ENCODE measurements around the gene KRTAP5-6. TPM values are rescaled to one million over a fixed set of nuclear protein-coding genes. Genes with fewer than 3 reads are reported as not detected.

KRTAP5-6 gene
- total and polyA plus RNA-seq, 2 donors (not counting 1 experiment from before 2014, with no cell fraction given): not detected

DNA sequence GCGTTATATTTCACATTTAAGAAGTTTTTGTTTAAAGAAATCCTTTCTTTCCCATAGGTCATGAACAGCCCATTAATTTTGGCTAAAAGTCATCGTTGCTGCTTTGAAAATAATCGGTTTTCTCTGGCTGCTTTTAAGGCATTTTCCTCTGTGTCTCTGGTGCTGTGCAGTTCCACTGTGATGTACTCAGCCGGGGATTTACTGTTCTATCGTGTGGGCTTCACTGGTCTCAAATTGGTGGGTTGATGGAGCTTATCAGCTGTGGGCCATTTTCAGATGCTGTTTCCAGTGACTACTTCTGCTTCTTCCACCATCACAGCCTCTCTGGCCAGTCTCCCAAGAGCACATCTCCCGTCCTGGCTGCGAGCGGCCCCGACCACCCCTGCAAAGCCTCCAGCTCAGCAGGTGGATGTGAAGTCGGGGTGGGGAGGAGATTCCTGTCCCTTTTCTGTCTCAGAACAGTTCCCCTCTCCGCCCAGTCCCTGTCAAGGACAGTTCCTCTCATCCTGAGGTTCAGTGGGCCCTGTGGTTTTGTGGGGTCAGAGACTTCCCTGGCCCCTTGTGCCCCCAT, 33.1 kb downstream of the KRTAP5-6 start:
- H3K4me3 ChIP-seq (ENCODE audit: control extremely low read depth in 1 of 5, extremely low read depth in 1 of 5, insufficient read depth in 1 of 5, low read depth in 2 of 5, low read length in 4 of 5): no peak overlapping the region
- ChIA-PET POLR2A (no interaction called here), CTCF (no interaction called here)
- H3K4me1 Mint-ChIP-seq: peaks cover 35% of the 10 kb centered on the region
- TF ChIP-seq EZH2 (IDR thresholded peaks at IDR 0.05; ENCODE audit: borderline replicate concordance, insufficient read depth, low read depth, low read length, poor library complexity, severe bottlenecking): no peak
- TF ChIP-seq CTCF (IDR thresholded peaks at IDR 0.05): no peak
- 39% methylated on average over 4 of the region's 11 CpGs for WGBS (ENCODE audit: insufficient coverage)
- H3K79me2 ChIP-seq (ENCODE audit: control insufficient read depth, insufficient read depth, low read length): no peaks in the 10 kb centered on the region
- no peak overlapping the region for H3K4me2 ChIP-seq (replicated peaks; ENCODE audit: low read depth, low read length, poor library complexity, severe bottlenecking)
- H3K36me3 ChIP-seq (replicated peaks in 1 of 2; ENCODE audit: control extremely low read depth in 1 of 2, control insufficient read depth in 1 of 2, extremely low read depth in 1 of 2, insufficient read depth in 2 of 2, low read length in 1 of 2): no peaks in the 10 kb centered on the region
- no peak overlapping the region for H3K9ac ChIP-seq (ENCODE audit: low read length)
- no peaks in the 10 kb centered on the region for H4K20me1 ChIP-seq (ENCODE audit: control insufficient read depth, insufficient read depth, low read length, poor library complexity, severe bottlenecking)
- peak overlapping the region; percentile 4 for H3K27ac Mint-ChIP-seq
- no peaks in the 10 kb centered on the region for H3K9me3 Mint-ChIP-seq (ENCODE audit: insufficient read depth)
- DNase-seq (no peak), ATAC-seq (ENCODE audit: low read depth) (no peak)
- H3K9me3 ChIP-seq (ENCODE audit: control extremely low read depth in 1 of 3, control insufficient read depth in 2 of 3, insufficient read depth in 1 of 3, low read length in 2 of 3): peaks cover 0 to 3% (median 0%) of the 10 kb centered on the region in 3 donors
- peaks cover 0 to 6% (median 2%) of the 10 kb centered on the region in 4 experiments for H3K27me3 ChIP-seq (replicated peaks in 1 of 4; ENCODE audit: control extremely low read depth in 1 of 4, control insufficient read depth in 3 of 4, insufficient read depth in 4 of 4, low read length in 3 of 4)
- intact Hi-C loops (cut with micrococcal nuclease): no loop called here
- H3K27me3 Mint-ChIP-seq: peaks cover 32% of the 10 kb centered on the region
- H2AFZ ChIP-seq (ENCODE audit: insufficient read depth, low read depth, low read length, poor library complexity, severe bottlenecking): no peak overlapping the region
- no peak overlapping the region for H3K27ac ChIP-seq (ENCODE audit: low read length in 2 of 2)
- H3K4me3 Mint-ChIP-seq: peak overlapping the region; percentile 31
- H3K4me1 ChIP-seq (ENCODE audit: control insufficient read depth in 2 of 2, insufficient read depth in 2 of 2, low read length in 2 of 2): peaks cover 22 to 34% of the 10 kb centered on the region in 2 donors

DNA sequence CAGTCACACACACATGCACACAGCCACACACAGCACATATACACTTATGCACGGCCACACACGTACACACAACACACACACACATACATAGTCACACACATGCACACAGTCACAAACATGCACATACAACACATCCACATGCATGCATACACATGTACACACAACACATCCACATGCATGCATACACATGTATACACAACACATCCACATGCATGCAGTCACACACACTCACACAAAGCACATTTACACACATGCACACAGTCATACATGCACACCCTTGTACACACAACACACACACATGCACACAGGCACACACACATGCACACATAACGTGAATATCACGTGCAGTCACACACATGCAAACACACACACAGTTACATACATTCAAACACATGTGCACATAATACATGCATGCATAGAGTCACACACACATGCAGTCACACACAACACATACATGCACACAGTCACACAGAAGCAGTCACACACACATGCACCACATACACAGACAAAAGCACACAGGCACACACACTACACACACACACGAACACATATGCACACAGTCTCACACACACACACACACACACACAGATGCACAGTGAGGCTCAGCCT, 34.6 kb downstream of the KRTAP5-6 start:
- TF ChIP-seq CTCF (IDR thresholded peaks at IDR 0.05): no peak
- TF ChIP-seq EZH2 (IDR thresholded peaks at IDR 0.05; ENCODE audit: borderline replicate concordance, insufficient read depth, low read depth, low read length, poor library complexity, severe bottlenecking): no peak
- CTCF ChIA-PET: no interaction called here
- Histone ChIP-seq H3K36me3 (replicated peaks in 1 of 2; ENCODE audit: control extremely low read depth in 1 of 2, control insufficient read depth in 1 of 2, extremely low read depth in 1 of 2, insufficient read depth in 2 of 2, low read length in 1 of 2) (no peaks in the 10 kb centered on the region), H3K4me1 (ENCODE audit: control insufficient read depth in 2 of 2, insufficient read depth in 2 of 2, low read length in 2 of 2) (peaks cover 22 to 34% of the 10 kb centered on the region in 2 donors), H3K79me2 (ENCODE audit: control insufficient read depth, insufficient read depth, low read length) (no peaks in the 10 kb centered on the region), H3K9me3 (ENCODE audit: control extremely low read depth in 1 of 3, control insufficient read depth in 2 of 3, insufficient read depth in 1 of 3, low read length in 2 of 3) (peaks cover 0 to 15% (median 8%) of the 10 kb centered on the region in 3 donors), H3K4me3 (ENCODE audit: control extremely low read depth in 1 of 5, extremely low read depth in 1 of 5, insufficient read depth in 1 of 5, low read depth in 2 of 5, low read length in 4 of 5) (no peak overlapping the region), H3K27me3 (replicated peaks in 1 of 4; ENCODE audit: control extremely low read depth in 1 of 4, control insufficient read depth in 3 of 4, insufficient read depth in 4 of 4, low read length in 3 of 4) (peaks cover 0 to 6% (median 1%) of the 10 kb centered on the region in 4 experiments), H4K20me1 (ENCODE audit: control insufficient read depth, insufficient read depth, low read length, poor library complexity, severe bottlenecking) (no peaks in the 10 kb centered on the region), H2AFZ (ENCODE audit: insufficient read depth, low read depth, low read length, poor library complexity, severe bottlenecking) (no peak overlapping the region), H3K27ac (ENCODE audit: low read length in 2 of 2) (no peak overlapping the region), H3K9ac (ENCODE audit: low read length) (no peak overlapping the region), H3K4me2 (replicated peaks; ENCODE audit: low read depth, low read length, poor library complexity, severe bottlenecking) (no peak overlapping the region)
- DNase-seq: no peak
- Mint-ChIP-seq H3K4me3 (no peak overlapping the region), H3K4me1 (peaks cover 35% of the 10 kb centered on the region), H3K27me3 (peaks cover 31% of the 10 kb centered on the region), H3K9me3 (ENCODE audit: insufficient read depth) (peaks cover 10% of the 10 kb centered on the region), H3K27ac (no peak overlapping the region)
- intact Hi-C loops (cut with micrococcal nuclease): no loop called here
- WGBS (ENCODE audit: insufficient coverage): 98% methylated on average over 5 of the region's 5 CpGs
- POLR2A ChIA-PET: no interaction called here
- no peak for ATAC-seq (ENCODE audit: low read depth)

Data from B cell (primary cell).